Neural progenitor cell (in vitro differentiated cells): ENCODE data around the gene TNIP2. TPM values are rescaled to one million over a fixed set of nuclear protein-coding genes. Genes with fewer than 3 reads are reported as not detected.

Experiments
- DNase-seq: peaks from one replicate; pipeline ENCODE4 v3.0.0-alpha.2; 2016; ENCODE audit warnings: low spot score
- H2AFZ ChIP-seq: fragments of 200-600 bp; sonication (generic); replicated peaks from 2 replicates; pipeline ENCODE4 v1.6.1; 2016; ENCODE audit warnings: antibody characterized with exemption
- H3F3A ChIP-seq: fragments of 200-600 bp; sonication (generic); 2 replicates; pipeline ENCODE4 v1.6.1; 2016; ENCODE audit warnings: antibody characterized with exemption, low read depth
- H3K27ac ChIP-seq: fragments of 200-600 bp; sonication (generic); 2 replicates; pipeline ENCODE4 v1.5.1; 2016; ENCODE audit warnings: mild to moderate bottlenecking
- H3K27me3 ChIP-seq: fragments of 200-600 bp; sonication (generic); 2 replicates; pipeline ENCODE4 v1.6.1; 2016; ENCODE audit warnings: mild to moderate bottlenecking, moderate library complexity
- H3K36me3 ChIP-seq: fragments of 200-600 bp; sonication (generic); 2 replicates; pipeline ENCODE4 v1.5.1; 2016
- H3K4me1 ChIP-seq: fragments of 200-600 bp; sonication (generic); 2 replicates; pipeline ENCODE4 v1.6.1; 2016; ENCODE audit warnings: mixed run types
- H3K4me2 ChIP-seq: fragments of 200-600 bp; sonication (generic); 2 replicates; pipeline ENCODE4 v1.6.1; 2016
- H3K4me3 ChIP-seq: fragments of 200-600 bp; sonication (generic); 2 replicates; pipeline ENCODE4 v1.5.1; 2016
- H3K79me2 ChIP-seq: fragments of 200-600 bp; sonication (generic); 2 replicates; pipeline ENCODE4 v1.6.1; 2016; ENCODE audit warnings: low read depth
- H3K9ac ChIP-seq: fragments of 200-600 bp; sonication (generic); 2 replicates; pipeline ENCODE4 v1.6.1; 2016
- H3K9me3 ChIP-seq: fragments of 200-600 bp; sonication (generic); 2 replicates; pipeline ENCODE4 v1.5.1; 2016; ENCODE audit warnings: low read depth
- H4K20me1 ChIP-seq: fragments of 200-600 bp; sonication (generic); 2 replicates; pipeline ENCODE4 v1.6.1; 2016; ENCODE audit warnings: low read depth
- H3K27ac Mint-ChIP-seq: 3 replicates; pipeline ENCODE4 v1.8.0; 2021; ENCODE audit warnings: mixed read lengths
- H3K27me3 Mint-ChIP-seq: 2 replicates; pipeline ENCODE4 v1.8.0; 2022; ENCODE audit warnings: low read depth, mild to moderate bottlenecking, inconsistent platforms, moderate library complexity, mixed read lengths; ENCODE audit not compliant: insufficient read depth
- H3K36me3 Mint-ChIP-seq: 3 replicates; pipeline ENCODE4 v1.8.0; 2021; ENCODE audit warnings: mixed read lengths
- H3K4me1 Mint-ChIP-seq: 3 replicates; pipeline ENCODE4 v1.8.0; 2021; ENCODE audit warnings: mixed read lengths
- H3K4me3 Mint-ChIP-seq: 3 replicates; pipeline ENCODE4 v1.8.0; 2021; ENCODE audit warnings: mild to moderate bottlenecking, moderate library complexity, mixed read lengths
- H3K9me3 Mint-ChIP-seq: 3 replicates; pipeline ENCODE4 v1.8.0; 2020; ENCODE audit warnings: mixed read lengths
- EZH2 ChIP-seq: fragments of 200-600 bp; sonication (generic); IDR thresholded peaks from 2 replicates; pipeline ENCODE4 v1.6.1; 2017; ENCODE audit warnings: antibody characterized with exemption, mild to moderate bottlenecking, moderate library complexity
- EZH2phosphoT487 ChIP-seq: fragments of 200-600 bp; sonication (generic); IDR thresholded peaks from 2 replicates; pipeline ENCODE4 v1.6.1; 2017; ENCODE audit warnings: antibody characterized with exemption
- total RNA-seq: library from RNA; depleted of rRNA; stranded (reverse); fragments of >200 nt; gene quantifications from 2 replicates; pipeline ENCODE4 v1.2.3, GENCODE V29; 2015; ENCODE audit warnings: low replicate concordance
- TF ChIP-seq, protein P1 (sequence below): fragments of 200-600 bp; sonication (generic); IDR thresholded peaks from 2 replicates; pipeline ENCODE4 v1.5.1; 2017; ENCODE audit warnings: antibody characterized with exemption, mild to moderate bottlenecking

Gene TNIP2, protein sequence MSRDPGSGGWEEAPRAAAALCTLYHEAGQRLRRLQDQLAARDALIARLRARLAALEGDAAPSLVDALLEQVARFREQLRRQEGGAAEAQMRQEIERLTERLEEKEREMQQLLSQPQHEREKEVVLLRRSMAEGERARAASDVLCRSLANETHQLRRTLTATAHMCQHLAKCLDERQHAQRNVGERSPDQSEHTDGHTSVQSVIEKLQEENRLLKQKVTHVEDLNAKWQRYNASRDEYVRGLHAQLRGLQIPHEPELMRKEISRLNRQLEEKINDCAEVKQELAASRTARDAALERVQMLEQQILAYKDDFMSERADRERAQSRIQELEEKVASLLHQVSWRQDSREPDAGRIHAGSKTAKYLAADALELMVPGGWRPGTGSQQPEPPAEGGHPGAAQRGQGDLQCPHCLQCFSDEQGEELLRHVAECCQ
- total RNA-seq: 24.5 and 37.6 TPM in 2 replicates

DNA sequence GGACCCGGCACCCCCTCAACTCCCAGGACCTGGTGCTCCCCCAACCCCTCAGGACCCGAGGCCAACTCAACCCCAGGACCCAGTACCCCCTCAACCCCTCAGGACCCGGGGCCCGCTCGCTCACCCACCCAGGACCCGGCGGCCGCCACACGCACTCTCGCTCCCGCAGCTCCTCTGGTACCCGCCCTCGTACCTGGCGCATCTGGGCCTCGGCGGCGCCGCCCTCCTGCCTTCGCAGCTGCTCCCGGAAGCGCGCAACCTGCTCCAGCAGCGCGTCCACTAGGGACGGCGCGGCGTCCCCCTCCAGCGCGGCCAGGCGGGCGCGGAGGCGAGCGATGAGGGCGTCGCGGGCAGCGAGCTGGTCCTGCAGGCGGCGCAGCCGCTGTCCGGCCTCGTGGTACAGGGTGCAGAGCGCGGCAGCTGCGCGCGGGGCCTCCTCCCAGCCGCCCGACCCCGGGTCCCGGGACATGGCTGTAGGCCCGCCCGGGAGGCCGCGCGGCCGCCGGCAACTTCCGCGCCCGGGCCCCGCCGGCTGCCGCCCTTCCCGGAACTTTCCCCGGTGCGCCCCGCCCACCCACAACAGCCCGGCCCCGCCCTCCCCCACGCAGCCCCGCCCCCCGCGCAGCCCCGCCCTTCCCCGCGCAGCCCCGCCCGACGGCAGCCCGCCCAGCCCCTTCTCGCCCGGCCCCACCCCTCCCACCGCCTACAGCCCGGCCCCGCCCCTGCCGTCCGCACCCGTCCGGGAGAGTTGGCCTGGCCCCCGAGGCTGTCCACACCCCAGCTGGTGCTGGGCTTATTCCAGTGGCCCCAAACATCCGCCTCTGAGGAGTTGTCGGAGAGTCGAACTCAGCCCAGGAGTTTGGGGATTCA lies at the start of gene TNIP2:
Gene TNIP2 (minus strand): TSS at position 516 of the 870 bp plus-strand sequence. CDS start 47 bp downstream, at position 469.
- peaks cover 18% of the 10 kb centered on the region for H3F3A ChIP-seq
- H3K4me1 Mint-ChIP-seq: peaks cover 20% of the 10 kb centered on the region
- H3K27me3 ChIP-seq: no peaks in the 10 kb centered on the region
- H3K9ac ChIP-seq: peak within 1 kb of the TSS; percentile 47
- no peak within 1 kb of the TSS for H3K27ac Mint-ChIP-seq
- peaks cover 17% of the 10 kb centered on the region for H4K20me1 ChIP-seq
- no peaks in the 10 kb centered on the region for H3K9me3 ChIP-seq
- no peaks in the 10 kb centered on the region for H3K36me3 ChIP-seq
- H3K27me3 Mint-ChIP-seq: no peaks in the 10 kb centered on the region
- H3K4me3 Mint-ChIP-seq: peak within 1 kb of the TSS; percentile 86
- peak; percentile 93 for DNase-seq
- peaks cover 1% of the 10 kb centered on the region for H3K36me3 Mint-ChIP-seq
- H3K9me3 Mint-ChIP-seq: no peaks in the 10 kb centered on the region
- TF ChIP-seq EZH2 (no peak), EZH2phosphoT487 (no peak)
- TF ChIP-seq, protein P1, sequence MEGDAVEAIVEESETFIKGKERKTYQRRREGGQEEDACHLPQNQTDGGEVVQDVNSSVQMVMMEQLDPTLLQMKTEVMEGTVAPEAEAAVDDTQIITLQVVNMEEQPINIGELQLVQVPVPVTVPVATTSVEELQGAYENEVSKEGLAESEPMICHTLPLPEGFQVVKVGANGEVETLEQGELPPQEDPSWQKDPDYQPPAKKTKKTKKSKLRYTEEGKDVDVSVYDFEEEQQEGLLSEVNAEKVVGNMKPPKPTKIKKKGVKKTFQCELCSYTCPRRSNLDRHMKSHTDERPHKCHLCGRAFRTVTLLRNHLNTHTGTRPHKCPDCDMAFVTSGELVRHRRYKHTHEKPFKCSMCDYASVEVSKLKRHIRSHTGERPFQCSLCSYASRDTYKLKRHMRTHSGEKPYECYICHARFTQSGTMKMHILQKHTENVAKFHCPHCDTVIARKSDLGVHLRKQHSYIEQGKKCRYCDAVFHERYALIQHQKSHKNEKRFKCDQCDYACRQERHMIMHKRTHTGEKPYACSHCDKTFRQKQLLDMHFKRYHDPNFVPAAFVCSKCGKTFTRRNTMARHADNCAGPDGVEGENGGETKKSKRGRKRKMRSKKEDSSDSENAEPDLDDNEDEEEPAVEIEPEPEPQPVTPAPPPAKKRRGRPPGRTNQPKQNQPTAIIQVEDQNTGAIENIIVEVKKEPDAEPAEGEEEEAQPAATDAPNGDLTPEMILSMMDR: peak; percentile 47
- H2AFZ ChIP-seq: no peak within 1 kb of the TSS
- H3K27ac ChIP-seq: no peak within 1 kb of the TSS
- peaks cover 18% of the 10 kb centered on the region for H3K79me2 ChIP-seq
- H3K4me2 ChIP-seq: peak within 1 kb of the TSS; percentile 97
- H3K4me1 ChIP-seq: peaks cover 4% of the 10 kb centered on the region
- peak within 1 kb of the TSS; percentile 67 for H3K4me3 ChIP-seq

DNA sequence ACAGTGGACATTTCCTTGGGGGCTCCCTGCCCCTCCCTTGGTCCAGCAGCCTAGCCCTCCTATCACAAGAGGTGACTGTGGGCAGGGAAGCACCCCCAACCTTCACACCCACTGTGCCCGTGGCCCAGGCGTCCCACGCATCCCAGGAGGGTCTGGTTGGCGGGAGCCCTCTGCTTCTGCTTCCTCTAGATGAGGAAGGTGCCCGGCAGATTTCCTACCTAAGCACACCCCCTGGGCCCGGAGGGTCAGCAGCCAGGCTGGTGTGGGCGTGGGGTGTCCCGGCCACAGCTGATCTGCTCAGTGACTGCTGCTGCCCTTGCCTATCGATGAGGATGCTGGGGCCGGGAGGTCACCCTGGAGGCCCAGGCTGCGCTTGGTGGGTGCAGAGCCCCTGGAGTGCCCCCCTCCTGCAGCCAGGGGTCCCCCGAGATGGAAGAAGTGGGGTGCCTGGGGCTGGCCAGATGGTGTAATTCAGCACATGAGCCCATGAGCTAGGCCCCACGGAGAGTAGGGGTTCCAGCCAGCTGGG lies 48.9 kb upstream of the TNIP2 start:
- Histone ChIP-seq H4K20me1 (no peaks in the 10 kb centered on the region), H2AFZ (no peak overlapping the region), H3K9me3 (no peaks in the 10 kb centered on the region), H3K4me1 (peaks cover 28% of the 10 kb centered on the region), H3K4me2 (no peak overlapping the region), H3K4me3 (no peak overlapping the region), H3K9ac (no peak overlapping the region), H3K79me2 (no peaks in the 10 kb centered on the region), H3F3A (peaks cover 5% of the 10 kb centered on the region), H3K27ac (no peak overlapping the region), H3K36me3 (no peaks in the 10 kb centered on the region), H3K27me3 (no peaks in the 10 kb centered on the region)
- Mint-ChIP-seq H3K27me3 (peaks cover 9% of the 10 kb centered on the region), H3K27ac (no peak overlapping the region), H3K4me3 (peak overlapping the region; percentile 43), H3K9me3 (no peaks in the 10 kb centered on the region), H3K36me3 (no peaks in the 10 kb centered on the region), H3K4me1 (peaks cover 28% of the 10 kb centered on the region)
- TF ChIP-seq, protein P1: no peak
- no peak for DNase-seq

DNA sequence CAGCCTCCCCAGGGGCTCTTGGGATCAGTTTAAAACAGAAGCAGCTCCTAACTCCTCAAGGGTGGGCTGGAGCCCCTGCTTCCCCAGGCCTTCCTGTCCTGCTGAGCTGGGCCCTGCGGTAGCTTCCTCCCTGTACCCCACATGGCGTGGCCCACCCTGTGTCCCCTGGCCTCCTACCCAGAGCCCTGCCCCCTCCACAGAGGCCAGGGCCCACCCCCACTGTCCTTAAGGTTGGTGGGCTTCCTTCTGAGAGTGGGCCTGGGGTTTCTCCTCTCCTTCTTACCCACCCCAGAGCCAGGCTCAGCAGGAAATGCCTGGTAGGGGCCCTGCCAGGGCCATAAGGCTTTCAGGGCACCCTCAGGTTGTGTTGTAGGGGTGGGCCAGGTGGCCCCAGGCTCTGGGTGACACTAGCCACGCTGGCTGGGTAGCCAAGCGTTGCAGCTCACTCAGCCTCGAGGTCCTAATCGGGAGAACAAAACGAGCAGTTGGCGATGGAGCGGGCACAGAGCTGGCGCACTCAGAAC lies 48.4 kb upstream of the TNIP2 start:
- Histone ChIP-seq H3K9ac (no peak overlapping the region), H2AFZ (no peak overlapping the region), H3F3A (peaks cover 5% of the 10 kb centered on the region), H3K79me2 (no peaks in the 10 kb centered on the region), H3K27me3 (no peaks in the 10 kb centered on the region), H3K9me3 (no peaks in the 10 kb centered on the region), H3K4me2 (no peak overlapping the region), H4K20me1 (no peaks in the 10 kb centered on the region), H3K27ac (no peak overlapping the region), H3K4me3 (no peak overlapping the region), H3K4me1 (peaks cover 22% of the 10 kb centered on the region), H3K36me3 (no peaks in the 10 kb centered on the region)
- no peak for DNase-seq
- Mint-ChIP-seq H3K27me3 (peaks cover 9% of the 10 kb centered on the region), H3K36me3 (no peaks in the 10 kb centered on the region), H3K9me3 (no peaks in the 10 kb centered on the region), H3K4me3 (no peak overlapping the region), H3K27ac (no peak overlapping the region), H3K4me1 (peaks cover 23% of the 10 kb centered on the region)
- TF ChIP-seq, protein P1: no peak
- TF ChIP-seq EZH2 (no peak), EZH2phosphoT487 (no peak)
